CD4-positive, alpha-beta T cell treated with Interferon gamma for 1 hour (primary cell): ENCODE data around the gene RANBP17.
"Not testable (repeated sequence)": the region's sequence is repeated elsewhere in the genome, so short reads cannot be mapped to it uniquely, and the experiment has no call there.

Source experiments
- DNase-seq: peaks from one replicate; pipeline ENCODE4 v3.0.0-alpha.2; 2020

RANBP17 gene

GRCh38 chr5:170870390-170870789, 8.6 kb downstream of the RANBP17 start:
- not testable (repeated sequence) for DNase-seq

DNA sequence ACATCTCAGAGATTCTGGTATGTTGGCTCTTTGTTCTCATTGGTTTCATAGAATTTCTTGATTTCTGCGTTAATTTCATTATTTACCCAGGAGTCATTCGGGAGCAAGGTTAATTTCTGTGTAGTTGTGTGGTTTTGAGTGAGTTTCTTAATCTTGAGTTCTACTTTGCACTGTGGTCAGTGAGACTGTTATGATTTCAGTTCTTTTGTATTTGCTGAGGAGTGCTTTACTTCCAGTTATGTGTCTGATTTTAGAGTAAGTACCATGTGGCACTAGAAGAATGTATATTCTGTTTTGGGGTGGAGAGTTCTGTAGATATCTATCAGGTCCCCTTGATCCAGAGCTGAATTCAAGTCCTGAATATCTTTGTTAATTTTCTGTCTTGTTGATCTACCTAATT, 12.2 kb downstream of the RANBP17 start:
- no peak for DNase-seq

GRCh38 chr5:170875811-170876210, 14.0 kb downstream of the RANBP17 start:
- no peak for DNase-seq

- no peak for DNase-seq
Measured at GRCh38 chr5:170880084-170880483, 18.3 kb downstream of the RANBP17 start.

DNA sequence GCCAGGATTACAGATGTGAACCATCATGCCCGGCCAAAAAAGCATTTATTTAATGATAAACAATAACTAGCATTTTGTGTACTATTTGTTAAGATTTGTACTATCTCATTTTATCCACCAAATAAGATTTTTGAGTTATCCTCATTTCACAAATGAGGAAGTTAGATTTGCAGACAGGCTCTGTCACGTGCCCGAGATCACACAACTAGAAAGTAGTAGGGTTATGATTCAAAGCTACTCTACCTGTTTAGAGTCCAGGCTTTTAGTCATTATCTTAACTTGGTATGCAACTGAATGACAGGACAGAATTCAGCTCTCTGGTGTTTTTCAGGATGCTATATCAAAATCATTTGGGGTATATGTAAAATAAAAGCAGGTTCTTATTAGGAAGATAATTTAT, 20.5 kb downstream of the RANBP17 start:
- DNase-seq, result no peak

DNA sequence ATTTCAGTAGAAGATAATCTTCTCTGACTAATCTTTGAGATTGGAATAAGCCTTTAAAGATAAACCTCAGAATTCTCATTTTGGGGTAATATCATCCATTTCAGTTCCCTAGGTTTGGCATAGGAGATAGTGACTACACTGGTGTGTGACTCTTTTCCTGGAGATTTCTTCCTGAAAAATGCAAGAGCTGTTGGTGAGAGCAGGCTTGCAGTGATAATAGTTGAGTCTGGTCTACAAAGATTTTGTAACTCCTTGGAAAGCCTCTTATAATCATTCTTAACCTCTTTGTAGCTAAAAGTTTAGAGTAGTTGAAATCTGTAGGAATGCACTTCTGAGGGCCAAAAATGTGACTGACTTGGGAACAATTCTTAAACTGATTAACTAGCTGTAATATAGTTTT, 23.4 kb downstream of the RANBP17 start:
- no peak for DNase-seq

DNA sequence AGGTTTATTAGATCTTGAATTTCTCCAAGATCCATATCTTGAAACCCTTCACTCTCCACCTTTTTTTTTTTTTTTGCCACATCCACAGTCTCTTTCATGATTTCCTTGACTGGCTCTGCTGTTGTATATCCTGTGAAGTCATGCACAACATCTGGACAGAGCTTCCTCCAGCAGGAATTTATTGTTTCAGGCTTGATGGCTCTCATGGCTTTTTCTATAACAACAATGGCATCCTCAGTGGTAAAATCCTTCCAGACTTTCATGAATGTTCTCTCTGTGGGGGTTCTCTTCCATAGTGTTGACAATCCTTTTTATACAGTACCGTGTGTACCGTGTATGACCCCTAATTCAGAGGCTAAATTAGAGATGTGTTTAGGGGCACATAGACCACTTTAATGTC, 24.0 kb downstream of the RANBP17 start:
- no peak for DNase-seq

DNA sequence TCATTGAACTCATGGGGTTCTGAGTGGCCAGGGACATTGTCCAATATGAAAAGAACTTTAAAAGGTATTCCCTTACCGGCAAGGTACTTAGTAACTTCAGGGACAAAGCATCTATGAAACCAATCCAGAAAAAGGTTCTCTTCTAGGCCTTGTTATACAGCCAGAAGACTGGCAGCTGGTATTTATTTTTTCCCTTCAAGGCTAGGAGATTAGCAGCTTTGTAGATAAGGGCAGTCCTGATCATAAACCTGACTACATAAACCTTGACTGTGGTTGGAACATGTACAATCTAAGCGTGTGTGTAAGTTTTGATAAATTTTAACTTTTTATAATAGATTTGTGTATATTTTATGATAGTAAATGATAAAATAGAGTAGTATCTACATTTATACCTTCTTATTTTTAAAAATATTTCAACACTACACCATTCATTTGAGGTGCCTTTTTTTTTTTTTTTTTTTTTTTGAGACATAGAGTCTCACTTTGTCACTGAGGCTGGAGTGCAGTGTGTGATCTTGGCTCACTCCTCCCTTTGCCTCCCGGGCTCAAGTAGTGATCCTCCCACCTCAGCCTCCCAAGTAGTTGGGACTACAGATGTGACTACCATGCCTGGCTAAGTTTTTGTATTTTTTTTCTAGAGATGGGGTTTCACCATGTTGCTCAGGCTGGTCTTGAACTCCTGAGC, 24.5 kb downstream of the RANBP17 start:
- DNase-seq, result no peak

DNA sequence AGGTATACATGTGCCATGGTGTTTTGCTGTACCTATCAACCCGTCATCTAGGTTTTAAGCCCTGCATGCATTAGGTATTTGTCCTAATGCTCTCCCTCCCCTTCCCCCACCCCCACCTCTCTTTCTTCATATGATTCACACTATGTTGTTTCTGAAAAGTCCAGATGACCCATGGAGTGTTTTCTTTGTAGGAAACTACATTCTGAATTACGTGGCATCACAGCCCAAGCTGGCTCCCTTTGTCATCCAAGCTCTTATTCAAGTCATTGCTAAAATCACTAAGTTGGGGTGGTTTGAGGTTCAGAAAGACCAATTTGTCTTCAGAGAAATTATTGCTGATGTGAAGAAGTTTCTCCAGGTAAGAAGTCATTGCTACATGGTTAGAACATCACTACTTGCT, 30.4 kb downstream of the RANBP17 start:
- DNase-seq, result no peak

DNA sequence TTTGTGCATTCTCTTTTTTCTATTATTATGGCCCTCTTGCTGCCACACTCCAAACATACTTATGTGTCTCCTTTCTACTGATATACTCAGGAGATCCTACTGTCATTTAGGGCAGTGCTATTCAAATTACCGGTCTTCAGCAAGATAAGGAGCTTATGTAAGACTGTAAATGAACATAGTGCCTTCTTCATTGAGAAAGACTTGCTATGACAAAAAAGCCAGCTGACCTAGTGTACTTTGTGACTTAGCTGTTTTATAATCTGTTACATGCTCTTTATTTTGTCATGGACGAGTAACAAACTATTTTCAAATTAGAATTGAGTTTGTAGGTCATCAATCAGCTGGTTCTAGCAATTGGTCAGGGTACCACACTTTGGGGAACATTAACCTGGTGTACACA, 32.8 kb downstream of the RANBP17 start:
- no peak for DNase-seq

DNA sequence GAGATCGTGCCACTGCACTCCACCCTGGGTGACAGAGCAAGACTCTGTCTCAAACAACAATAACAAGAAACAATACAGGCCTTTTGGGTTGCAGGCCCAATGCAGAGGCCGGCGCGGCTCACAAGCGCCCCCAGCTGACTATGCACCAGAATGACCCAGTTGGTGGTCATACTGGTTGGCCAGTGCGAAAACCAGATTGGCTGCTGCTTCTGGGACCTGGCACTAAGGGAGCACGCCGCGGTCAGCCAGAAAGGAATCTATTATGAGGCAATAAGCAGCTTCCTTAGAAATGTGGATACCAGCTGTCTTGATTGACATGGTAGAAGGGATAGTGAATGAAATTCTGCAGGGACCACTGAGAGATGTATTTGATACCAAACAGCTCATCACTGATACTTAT, 35.0 kb downstream of the RANBP17 start:
- no peak for DNase-seq

- no peak for DNase-seq
Measured at GRCh38 chr5:170903075-170903474, 41.3 kb downstream of the RANBP17 start.

DNA sequence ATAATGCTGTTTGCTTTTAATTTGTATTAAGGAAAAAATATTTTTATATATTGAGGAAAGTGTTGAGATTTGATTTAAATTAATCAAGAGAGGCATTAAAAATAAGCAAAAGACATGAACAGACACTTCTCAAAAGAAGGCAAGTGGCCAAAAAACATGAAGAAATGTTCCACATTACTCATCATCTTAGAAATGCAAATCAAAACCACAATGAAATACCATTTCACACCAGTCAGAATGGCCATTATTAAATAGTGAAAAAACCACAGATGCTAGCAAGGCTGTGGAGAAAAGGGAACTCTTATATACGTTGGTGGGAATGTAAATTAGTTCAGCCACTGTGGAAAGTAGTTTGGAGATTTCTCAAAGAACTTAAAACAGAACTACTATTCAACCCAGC, 45.9 kb downstream of the RANBP17 start:
- DNase-seq, result no peak

GRCh38 chr5:170913573-170913972, 51.8 kb downstream of the RANBP17 start:
- DNase-seq, result no peak

- DNase-seq, result no peak
Measured at GRCh38 chr5:170917113-170917512, 55.3 kb downstream of the RANBP17 start.

DNA sequence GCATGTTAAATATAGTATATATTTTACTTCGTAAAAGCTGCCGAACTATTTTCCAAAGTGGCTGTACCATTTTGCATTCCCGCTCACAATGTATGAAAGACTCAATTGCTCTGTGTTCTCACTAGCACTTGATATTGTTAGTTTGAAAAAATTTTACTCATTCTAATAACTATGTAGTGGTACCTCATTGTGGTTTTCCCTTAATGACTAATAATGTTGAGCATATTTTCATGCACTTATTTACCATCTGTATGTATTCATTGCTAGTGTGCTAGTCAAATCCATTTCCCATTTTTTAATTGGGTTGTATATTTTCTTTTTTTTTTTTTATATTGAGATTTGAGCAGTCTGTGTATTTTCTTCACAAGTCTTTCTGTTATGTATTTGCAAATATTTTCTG, 58.4 kb downstream of the RANBP17 start:
- DNase-seq, result no peak

DNA sequence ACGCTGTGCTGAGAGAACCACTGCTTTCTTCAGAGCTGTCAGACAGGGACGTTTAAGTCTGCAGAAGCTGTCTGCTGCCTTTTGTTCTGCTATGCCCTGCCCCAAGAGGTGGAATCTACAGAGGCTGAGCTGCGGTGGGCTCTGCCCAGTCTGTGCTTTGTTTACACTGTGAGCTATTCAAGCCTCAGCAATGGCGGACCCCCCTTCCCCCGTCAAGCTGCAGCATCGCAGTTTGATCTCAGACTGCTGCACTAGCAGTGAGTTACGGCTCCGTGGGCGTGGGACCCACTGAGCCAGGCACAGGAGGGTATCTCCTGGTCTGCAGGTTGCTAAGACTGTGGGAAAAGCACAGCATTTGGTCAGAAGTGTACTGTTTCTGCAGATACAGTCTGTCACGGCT, 60.5 kb downstream of the RANBP17 start:
- not testable (repeated sequence) for DNase-seq

GRCh38 chr5:170923910-170924620, 62.2 kb downstream of the RANBP17 start:
- DNase-seq, result no peak

- DNase-seq, result not testable (repeated sequence)
Measured at GRCh38 chr5:170935534-170936218, 73.9 kb downstream of the RANBP17 start.

DNA sequence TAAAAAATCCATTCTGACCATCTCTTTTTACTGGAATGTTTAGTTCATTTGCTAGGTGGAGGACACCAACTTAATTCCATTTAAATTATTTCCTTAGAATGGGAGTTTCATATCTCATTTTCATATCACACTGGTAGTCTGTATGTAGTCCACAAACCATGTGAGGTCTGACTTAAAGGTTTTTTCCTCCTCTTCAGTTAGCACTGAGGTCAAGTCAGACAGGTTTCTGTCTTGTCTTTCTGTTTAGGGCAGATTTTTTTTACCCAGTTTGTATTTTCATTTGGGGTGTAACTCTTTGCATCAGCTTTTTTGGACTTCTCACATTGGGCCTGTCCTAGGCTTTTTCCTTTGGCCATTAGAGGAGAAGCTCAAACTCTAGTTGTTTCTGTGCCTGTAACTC, 75.3 kb downstream of the RANBP17 start:
- no peak for DNase-seq

- DNase-seq, result no peak
Measured at GRCh38 chr5:170937914-170938313, 76.1 kb downstream of the RANBP17 start.

DNA sequence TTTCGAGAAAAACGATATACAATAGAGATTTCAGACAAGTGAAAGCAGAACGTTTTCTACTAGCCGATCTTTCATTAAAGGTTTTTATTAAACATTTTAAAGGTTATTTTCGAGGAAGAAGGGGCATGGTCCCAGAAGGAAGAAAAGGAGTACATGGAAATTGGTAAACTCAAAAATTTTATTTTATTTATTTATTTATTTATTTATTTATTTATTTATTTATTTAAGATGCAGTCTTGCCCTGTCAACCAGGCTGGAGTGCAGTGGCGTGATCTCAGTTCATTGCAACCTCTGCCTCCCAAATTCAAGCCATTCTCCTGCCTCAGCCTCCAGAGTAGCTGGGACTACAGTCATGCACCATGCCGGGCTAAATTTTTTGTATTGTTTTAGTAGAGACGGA, 77.4 kb downstream of the RANBP17 start:
- no peak for DNase-seq

GRCh38 chr5:170941788-170942187, 80.0 kb downstream of the RANBP17 start:
- DNase-seq, result no peak

DNA sequence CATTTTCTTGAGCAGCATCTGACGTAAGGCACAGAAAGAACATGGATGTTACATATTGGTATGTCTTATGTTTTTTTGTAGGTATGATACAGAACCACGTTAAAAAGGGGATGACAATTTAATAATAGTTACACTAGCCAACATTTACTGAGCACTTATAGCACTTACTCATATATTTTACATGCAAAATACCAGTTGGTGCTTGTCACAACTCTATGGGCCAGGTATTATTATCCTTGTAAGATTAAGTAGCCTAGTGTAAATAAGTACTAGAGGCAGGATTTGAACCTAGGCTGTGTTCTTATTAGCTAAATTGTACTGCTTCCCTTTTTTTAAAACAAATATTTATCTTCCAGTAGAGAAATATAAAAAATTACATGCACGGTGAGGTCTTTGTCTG, 83.5 kb downstream of the RANBP17 start:
- no peak for DNase-seq
